ENCODE measurements around the gene RUNDC3A. TPM values are rescaled to one million over a fixed set of nuclear protein-coding genes. Genes with fewer than 3 reads are reported as not detected.

RUNDC3A gene
- total RNA-seq, 1 donor from 2014 or later, result 0.60 TPM

DNA sequence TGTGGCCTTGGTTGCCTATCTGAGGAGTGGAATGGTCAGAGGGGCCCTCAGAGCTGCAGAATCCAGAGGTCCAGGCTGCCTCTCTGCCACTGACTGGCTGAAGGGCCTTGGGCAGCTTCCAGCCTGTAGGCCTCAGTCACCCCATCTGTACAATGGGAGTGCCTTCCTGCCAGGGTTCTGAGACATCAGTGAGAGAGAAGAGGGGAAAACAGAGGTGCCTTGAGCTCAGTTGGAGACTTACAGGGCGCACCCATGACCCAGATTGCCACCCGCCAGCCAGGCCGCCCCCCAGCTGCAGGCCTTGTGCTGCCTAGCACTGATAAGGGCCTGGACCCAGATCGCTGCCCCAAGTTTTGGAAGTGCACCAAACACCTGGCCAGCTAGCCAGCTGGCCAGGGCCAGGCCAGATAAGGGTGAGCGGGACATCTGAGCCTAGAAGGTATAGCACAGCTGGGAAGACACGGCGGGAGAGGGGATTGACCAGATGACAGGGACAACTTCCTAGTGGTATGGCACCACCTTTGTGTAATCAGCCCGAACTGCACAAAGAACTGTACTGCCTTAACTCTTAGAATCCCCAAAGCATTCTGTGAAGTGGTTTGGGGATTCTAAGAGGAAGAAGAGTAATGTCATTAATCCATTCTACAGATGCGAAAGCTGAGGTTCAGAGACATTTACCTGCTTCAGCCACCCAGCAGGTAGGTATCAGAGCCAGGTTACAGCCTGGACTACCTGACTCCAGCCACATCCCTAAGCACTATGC is 41.8 kb upstream of the RUNDC3A start:
- H3K4me1 Mint-ChIP-seq, result no peaks in the 10 kb centered on the region
- no peak for DNase-seq (ENCODE audit: low spot score in 2 of 2, unreplicated experiment in 2 of 2)

DNA sequence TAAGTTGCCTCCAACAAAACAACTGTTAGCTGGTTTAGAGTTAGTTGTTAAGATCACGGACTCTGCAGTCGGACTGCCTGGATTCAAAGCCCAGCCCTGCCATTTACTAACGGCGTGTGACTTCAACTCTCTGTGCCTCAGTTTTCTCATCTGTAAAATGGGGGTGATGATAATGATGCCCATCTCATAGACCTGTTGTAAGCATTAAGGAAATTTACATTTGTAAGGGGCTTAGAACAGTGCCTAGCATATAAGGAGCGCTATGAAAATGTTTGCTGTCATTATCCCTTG is 41.3 kb upstream of the RUNDC3A start:
- Mint-ChIP-seq H3K27ac (no peak overlapping the region), H3K9me3 (no peaks in the 10 kb centered on the region), H3K4me3 (no peak overlapping the region), H3K4me1 (no peaks in the 10 kb centered on the region), H3K27me3 (ENCODE audit: low read depth) (peaks cover 17% of the 10 kb centered on the region), H3K36me3 (no peaks in the 10 kb centered on the region)
- no peak for DNase-seq (ENCODE audit: low spot score in 2 of 2, unreplicated experiment in 2 of 2)
- TF ChIP-seq, protein P1, sequence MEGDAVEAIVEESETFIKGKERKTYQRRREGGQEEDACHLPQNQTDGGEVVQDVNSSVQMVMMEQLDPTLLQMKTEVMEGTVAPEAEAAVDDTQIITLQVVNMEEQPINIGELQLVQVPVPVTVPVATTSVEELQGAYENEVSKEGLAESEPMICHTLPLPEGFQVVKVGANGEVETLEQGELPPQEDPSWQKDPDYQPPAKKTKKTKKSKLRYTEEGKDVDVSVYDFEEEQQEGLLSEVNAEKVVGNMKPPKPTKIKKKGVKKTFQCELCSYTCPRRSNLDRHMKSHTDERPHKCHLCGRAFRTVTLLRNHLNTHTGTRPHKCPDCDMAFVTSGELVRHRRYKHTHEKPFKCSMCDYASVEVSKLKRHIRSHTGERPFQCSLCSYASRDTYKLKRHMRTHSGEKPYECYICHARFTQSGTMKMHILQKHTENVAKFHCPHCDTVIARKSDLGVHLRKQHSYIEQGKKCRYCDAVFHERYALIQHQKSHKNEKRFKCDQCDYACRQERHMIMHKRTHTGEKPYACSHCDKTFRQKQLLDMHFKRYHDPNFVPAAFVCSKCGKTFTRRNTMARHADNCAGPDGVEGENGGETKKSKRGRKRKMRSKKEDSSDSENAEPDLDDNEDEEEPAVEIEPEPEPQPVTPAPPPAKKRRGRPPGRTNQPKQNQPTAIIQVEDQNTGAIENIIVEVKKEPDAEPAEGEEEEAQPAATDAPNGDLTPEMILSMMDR (IDR thresholded peaks at IDR 0.05; ENCODE audit: unreplicated experiment), result no peak

More for the DNA sequence above, 41.8 kb upstream of the RUNDC3A start:
- peaks cover 17% of the 10 kb centered on the region for H3K27me3 Mint-ChIP-seq (ENCODE audit: low read depth)
- H3K27ac Mint-ChIP-seq, result no peak overlapping the region
- no peaks in the 10 kb centered on the region for H3K9me3 Mint-ChIP-seq
- TF ChIP-seq, protein P1 (IDR thresholded peaks at IDR 0.05; ENCODE audit: unreplicated experiment), result no peak
- no peaks in the 10 kb centered on the region for H3K36me3 Mint-ChIP-seq
- H3K4me3 Mint-ChIP-seq, result no peak overlapping the region

DNA sequence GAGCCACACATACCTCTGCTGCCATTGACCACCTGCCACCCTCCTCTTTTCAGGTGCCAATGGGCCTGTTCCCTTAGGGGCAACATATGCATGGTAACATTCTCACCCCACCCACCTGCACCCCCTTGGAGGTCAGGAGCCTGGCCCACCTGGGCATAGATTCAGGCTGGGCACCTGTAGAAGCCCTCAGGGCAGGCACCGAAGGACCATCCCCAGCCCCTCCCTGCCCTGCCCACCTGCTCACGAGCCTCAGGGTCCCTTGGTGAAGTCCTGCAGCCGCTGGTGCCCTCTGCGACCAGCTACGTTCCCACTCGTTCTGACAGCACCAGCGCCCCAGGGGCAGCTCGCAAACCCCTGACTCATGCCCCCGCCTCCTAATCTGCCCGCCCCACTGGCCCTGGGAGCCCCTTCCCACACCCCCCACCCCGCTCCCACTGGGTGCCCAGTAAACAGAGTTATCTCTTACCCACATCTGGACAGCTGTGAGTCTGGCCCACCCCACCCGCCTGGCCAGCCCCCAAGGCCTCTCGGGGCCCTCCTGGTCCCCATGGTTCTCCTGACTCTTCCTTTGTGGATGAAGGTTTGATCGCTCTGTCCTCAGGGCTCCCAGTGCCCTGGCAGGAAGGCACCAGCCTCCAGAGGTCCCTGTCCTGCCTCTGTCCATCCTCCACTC is 40.4 kb upstream of the RUNDC3A start, which contains the start of gene SLC4A1:
SLC4A1 (minus strand) TSS at position 318 of the 673 bp plus-strand sequence. CDS start 5,269 bp downstream, outside the sequence.
- Mint-ChIP-seq H3K27ac (no peak within 1 kb of the TSS), H3K36me3 (no peaks in the 10 kb centered on the region), H3K9me3 (no peaks in the 10 kb centered on the region), H3K27me3 (ENCODE audit: low read depth) (peaks cover 12% of the 10 kb centered on the region), H3K4me3 (no peak within 1 kb of the TSS), H3K4me1 (no peaks in the 10 kb centered on the region)
- no peak for DNase-seq (ENCODE audit: low spot score in 2 of 2, unreplicated experiment in 2 of 2)
- TF ChIP-seq, protein P1 (IDR thresholded peaks at IDR 0.05; ENCODE audit: unreplicated experiment), result no peak

DNA sequence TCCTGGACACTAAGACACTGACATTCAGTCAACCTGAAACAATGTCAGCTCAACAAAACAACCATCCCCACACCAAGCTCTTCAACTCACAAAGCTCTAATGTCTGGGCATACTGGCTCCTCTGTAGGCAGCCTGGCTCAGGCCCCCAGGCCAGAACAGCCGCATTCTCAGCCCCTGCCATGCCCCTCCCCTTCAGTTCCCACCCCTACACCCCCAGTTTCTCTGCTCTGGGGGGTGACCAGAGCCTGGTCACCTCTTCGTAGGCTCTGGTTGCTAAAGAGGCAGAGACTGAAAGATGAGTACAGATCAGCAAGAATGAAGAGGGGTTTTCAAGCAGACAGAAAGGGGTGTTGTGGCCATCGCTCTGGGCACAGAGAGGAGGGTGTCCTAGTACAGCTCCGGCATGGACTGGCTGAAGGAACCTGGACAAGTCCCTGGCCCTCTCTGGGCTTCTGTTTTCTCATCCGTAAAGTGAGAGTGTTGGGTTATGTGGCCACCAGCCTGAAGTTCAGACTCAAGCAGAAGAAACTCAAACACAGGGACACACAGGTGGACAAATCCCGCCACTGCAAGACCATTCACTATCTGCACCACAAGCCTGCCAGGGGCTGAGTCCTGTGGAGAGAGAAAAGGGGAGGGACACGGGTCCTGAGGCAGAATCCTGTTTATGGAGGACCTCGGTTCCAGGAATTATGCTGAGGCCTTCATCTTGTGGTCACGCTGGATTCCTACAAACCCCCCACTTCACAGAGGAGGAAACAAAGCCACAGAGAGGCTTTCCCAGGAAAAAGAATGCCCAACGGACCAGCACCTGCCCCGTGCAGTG is 39.5 kb upstream of the RUNDC3A start:
- no peaks in the 10 kb centered on the region for H3K4me1 Mint-ChIP-seq
- H3K36me3 Mint-ChIP-seq, result no peaks in the 10 kb centered on the region
- TF ChIP-seq, protein P1 (IDR thresholded peaks at IDR 0.05; ENCODE audit: unreplicated experiment), result no peak
- no peak for DNase-seq (ENCODE audit: low spot score in 2 of 2, unreplicated experiment in 2 of 2)
- no peak overlapping the region for H3K27ac Mint-ChIP-seq
- H3K27me3 Mint-ChIP-seq (ENCODE audit: low read depth), result peaks cover 8% of the 10 kb centered on the region
- no peak overlapping the region for H3K4me3 Mint-ChIP-seq
- H3K9me3 Mint-ChIP-seq, result no peaks in the 10 kb centered on the region

DNA sequence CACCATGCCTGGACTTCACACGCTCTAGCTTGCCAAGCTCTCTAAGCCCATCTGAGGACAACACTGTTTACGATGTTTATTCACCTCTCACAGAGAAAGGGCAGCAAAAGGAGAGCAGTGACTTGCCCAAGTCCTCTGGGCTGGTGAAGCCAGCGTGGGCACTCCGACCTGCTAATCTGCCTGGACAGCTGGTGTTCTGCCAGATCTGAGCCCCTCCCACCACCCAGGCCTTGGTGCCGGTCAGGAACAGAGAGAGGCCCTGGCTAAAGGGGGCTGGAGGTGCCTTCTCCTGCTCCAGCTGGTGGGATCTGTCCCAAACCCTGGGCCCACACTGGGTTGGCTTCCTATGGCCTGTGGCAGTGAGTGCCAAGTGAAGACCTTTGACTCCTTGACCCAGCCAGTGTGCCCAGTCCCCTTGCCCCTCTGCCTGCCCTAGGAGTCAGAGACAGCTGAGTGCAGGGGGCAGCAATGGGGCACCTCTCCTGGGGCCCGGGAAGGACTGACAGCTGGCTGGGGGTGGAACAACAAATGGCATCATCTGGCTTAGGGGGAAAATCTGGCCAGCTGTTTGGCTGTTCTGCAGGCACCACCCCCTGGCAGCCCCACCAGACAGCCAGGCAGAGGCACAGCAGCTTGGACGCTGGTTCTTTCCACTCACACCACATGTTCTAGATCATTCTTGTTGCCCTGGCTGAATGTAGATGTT is 38.7 kb upstream of the RUNDC3A start:
- H3K9me3 Mint-ChIP-seq, result no peaks in the 10 kb centered on the region
- H3K36me3 Mint-ChIP-seq, result no peaks in the 10 kb centered on the region
- no peak for DNase-seq (ENCODE audit: low spot score in 2 of 2, unreplicated experiment in 2 of 2)
- H3K4me3 Mint-ChIP-seq, result no peak overlapping the region
- peaks cover 8% of the 10 kb centered on the region for H3K27me3 Mint-ChIP-seq (ENCODE audit: low read depth)
- no peak overlapping the region for H3K27ac Mint-ChIP-seq
- TF ChIP-seq, protein P1 (IDR thresholded peaks at IDR 0.05; ENCODE audit: unreplicated experiment), result no peak
- no peaks in the 10 kb centered on the region for H3K4me1 Mint-ChIP-seq

All from mesothelial cell of epicardium (in vitro differentiated cells).